Measurements from ENCODE around the gene KCNF1. TPM values are rescaled to one million over a fixed set of nuclear protein-coding genes. Genes with fewer than 3 reads are reported as not detected.

The KCNF1 gene
- polyA plus RNA-seq, 3 donors: not detected

DNA sequence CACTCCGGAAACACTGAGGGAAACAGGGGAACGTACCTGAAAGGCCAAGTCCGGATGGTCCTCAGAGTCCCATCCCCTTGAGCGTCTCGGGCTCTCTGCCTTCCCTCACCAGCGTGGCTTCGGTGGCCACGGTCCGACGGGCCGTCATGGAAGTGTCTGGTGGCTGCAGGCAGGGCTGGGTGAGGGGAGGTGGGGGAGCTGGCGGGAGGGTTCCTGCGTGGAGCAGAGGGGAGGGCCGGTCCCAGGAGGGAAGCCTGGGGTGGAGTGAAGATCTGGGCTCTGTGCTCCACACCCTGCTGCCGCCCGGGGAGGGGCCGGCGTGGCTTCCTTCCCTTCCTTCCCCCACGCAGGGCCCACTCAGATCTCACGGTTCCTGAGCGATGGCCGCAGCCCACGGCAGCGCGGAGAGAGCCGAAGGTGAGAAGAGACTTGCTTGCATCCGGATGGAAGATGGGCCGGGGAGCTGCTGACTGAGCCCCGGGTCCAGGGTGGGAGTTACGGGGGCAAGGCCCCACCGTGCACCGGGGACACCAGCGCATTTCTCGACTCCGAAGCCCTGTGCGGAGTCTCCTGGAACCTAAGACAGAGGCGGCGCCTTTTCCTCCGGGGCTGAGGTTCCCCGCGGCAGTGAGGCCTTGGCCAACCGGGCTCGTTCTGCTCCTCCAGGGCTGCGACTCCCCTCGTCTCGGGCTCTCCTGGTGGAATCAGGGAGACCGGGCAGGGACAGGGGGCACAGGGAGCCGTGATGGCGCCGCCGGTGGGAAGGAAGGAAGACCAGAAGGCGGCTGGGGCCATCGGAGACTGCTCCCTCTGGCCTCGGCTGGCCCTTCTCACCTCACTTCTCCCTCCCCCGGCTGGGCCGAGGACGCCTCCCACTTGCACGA is 49.1 kb downstream of the KCNF1 start:
- Mint-ChIP-seq H3K27ac (peak overlapping the region in 1 of 7 donors; percentile 72), H3K9me3 (no peaks in the 10 kb centered on the region), H3K36me3 (no peaks in the 10 kb centered on the region), H3K27me3 (ENCODE audit: low read depth in 3 of 3) (peaks cover 6 to 28% (median 6%) of the 10 kb centered on the region in 3 donors), H3K4me1 (peaks cover 29% of the 10 kb centered on the region), H3K4me3 (no peak overlapping the region)
- intact Hi-C loops (cut with micrococcal nuclease): no loop called here
- no peaks in the 10 kb centered on the region for H3K27me3 ChIP-seq (ENCODE audit: control insufficient read depth in 2 of 2, insufficient read depth in 2 of 2, low read length in 2 of 2)
- H3K9ac ChIP-seq (ENCODE audit: insufficient read depth, low read length, poor library complexity, severe bottlenecking): no peak overlapping the region
- no peaks in the 10 kb centered on the region for H3K79me2 ChIP-seq (ENCODE audit: insufficient read depth, low read length)
- H3K9me3 ChIP-seq (replicated peaks in 1 of 2; ENCODE audit: control insufficient read depth in 1 of 2, insufficient read depth in 1 of 2, low read length in 2 of 2): no peaks in the 10 kb centered on the region
- H3K4me3 ChIP-seq (replicated peaks in 1 of 3; ENCODE audit: low read depth in 2 of 3, low read length in 3 of 3): no peak overlapping the region
- H3K36me3 ChIP-seq (replicated peaks in 1 of 2; ENCODE audit: control insufficient read depth in 1 of 2, insufficient read depth in 2 of 2, low read length in 2 of 2): no peaks in the 10 kb centered on the region
- no peaks in the 10 kb centered on the region for H4K20me1 ChIP-seq (ENCODE audit: insufficient read depth, low read length)
- H2AFZ ChIP-seq (ENCODE audit: insufficient read depth, low read depth, low read length, poor library complexity, severe bottlenecking): no peak overlapping the region
- H3K4me2 ChIP-seq (replicated peaks; ENCODE audit: extremely low read depth, low read length, poor library complexity, severe bottlenecking): no peak overlapping the region
- no peak for DNase-seq
- no peak overlapping the region for H3K27ac ChIP-seq (ENCODE audit: low read depth in 1 of 2, low read length in 2 of 2)
- TF ChIP-seq CTCF (IDR thresholded peaks at IDR 0.05): no peak
- 89% methylated on average over 49 of the region's 58 CpGs for WGBS (ENCODE audit: insufficient coverage)
- H3K4me1 ChIP-seq (ENCODE audit: control insufficient read depth in 1 of 2, insufficient read depth in 2 of 2, low read length in 2 of 2): peaks cover 20 to 22% of the 10 kb centered on the region in 2 donors

GRCh38 chr2:10961490-10961875 is 49.7 kb downstream of the KCNF1 start:
- Histone ChIP-seq H3K9me3 (replicated peaks in 1 of 2; ENCODE audit: control insufficient read depth in 1 of 2, insufficient read depth in 1 of 2, low read length in 2 of 2) (no peaks in the 10 kb centered on the region), H3K79me2 (ENCODE audit: insufficient read depth, low read length) (no peaks in the 10 kb centered on the region), H3K27ac (ENCODE audit: low read depth in 1 of 2, low read length in 2 of 2) (no peak overlapping the region), H3K4me1 (ENCODE audit: control insufficient read depth in 1 of 2, insufficient read depth in 2 of 2, low read length in 2 of 2) (peaks cover 20 to 22% of the 10 kb centered on the region in 2 donors), H4K20me1 (ENCODE audit: insufficient read depth, low read length) (no peaks in the 10 kb centered on the region), H3K27me3 (ENCODE audit: control insufficient read depth in 2 of 2, insufficient read depth in 2 of 2, low read length in 2 of 2) (no peaks in the 10 kb centered on the region), H3K36me3 (replicated peaks in 1 of 2; ENCODE audit: control insufficient read depth in 1 of 2, insufficient read depth in 2 of 2, low read length in 2 of 2) (no peaks in the 10 kb centered on the region), H3K4me2 (replicated peaks; ENCODE audit: extremely low read depth, low read length, poor library complexity, severe bottlenecking) (no peak overlapping the region), H2AFZ (ENCODE audit: insufficient read depth, low read depth, low read length, poor library complexity, severe bottlenecking) (no peak overlapping the region), H3K9ac (ENCODE audit: insufficient read depth, low read length, poor library complexity, severe bottlenecking) (no peak overlapping the region), H3K4me3 (replicated peaks in 1 of 3; ENCODE audit: low read depth in 2 of 3, low read length in 3 of 3) (no peak overlapping the region)
- peaks cover 29% of the 10 kb centered on the region for H3K4me1 Mint-ChIP-seq
- no peak for TF ChIP-seq CTCF (IDR thresholded peaks at IDR 0.05)
- 89% methylated on average over 9 of the region's 13 CpGs for WGBS (ENCODE audit: insufficient coverage)
- H3K27ac Mint-ChIP-seq: peak overlapping the region in 1 of 7 donors; percentile 72
- no peaks in the 10 kb centered on the region for H3K9me3 Mint-ChIP-seq
- H3K4me3 Mint-ChIP-seq: no peak overlapping the region
- intact Hi-C loops (cut with micrococcal nuclease): no loop called here
- no peaks in the 10 kb centered on the region for H3K36me3 Mint-ChIP-seq
- DNase-seq: no peak
- peaks cover 6 to 27% (median 6%) of the 10 kb centered on the region in 3 donors for H3K27me3 Mint-ChIP-seq (ENCODE audit: low read depth in 3 of 3)

Data from CD14-positive monocyte (primary cell).